ENCODE measurements around the gene GLDN.

DNA sequence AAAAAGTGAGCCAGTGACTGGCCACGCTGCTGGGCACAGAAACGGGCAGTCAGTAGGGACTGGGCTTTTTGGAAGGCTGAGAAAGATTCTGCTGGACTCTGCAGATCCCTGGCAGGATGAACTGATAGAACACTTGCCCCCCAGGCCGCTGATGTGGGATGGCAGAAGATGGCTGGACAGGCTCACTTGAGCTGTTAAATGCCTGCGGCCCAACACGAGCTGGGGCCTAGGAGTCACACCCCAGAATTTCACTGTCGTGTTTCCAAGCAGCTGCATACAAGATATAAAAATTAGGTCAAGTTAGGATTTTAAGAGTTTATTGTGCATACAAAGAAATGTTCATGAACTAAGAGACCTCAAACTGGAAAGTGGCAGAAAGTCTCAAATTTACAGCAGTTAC lies 26.9 kb downstream of the GLDN start:
- TF ChIP-seq, protein P1, sequence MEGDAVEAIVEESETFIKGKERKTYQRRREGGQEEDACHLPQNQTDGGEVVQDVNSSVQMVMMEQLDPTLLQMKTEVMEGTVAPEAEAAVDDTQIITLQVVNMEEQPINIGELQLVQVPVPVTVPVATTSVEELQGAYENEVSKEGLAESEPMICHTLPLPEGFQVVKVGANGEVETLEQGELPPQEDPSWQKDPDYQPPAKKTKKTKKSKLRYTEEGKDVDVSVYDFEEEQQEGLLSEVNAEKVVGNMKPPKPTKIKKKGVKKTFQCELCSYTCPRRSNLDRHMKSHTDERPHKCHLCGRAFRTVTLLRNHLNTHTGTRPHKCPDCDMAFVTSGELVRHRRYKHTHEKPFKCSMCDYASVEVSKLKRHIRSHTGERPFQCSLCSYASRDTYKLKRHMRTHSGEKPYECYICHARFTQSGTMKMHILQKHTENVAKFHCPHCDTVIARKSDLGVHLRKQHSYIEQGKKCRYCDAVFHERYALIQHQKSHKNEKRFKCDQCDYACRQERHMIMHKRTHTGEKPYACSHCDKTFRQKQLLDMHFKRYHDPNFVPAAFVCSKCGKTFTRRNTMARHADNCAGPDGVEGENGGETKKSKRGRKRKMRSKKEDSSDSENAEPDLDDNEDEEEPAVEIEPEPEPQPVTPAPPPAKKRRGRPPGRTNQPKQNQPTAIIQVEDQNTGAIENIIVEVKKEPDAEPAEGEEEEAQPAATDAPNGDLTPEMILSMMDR (IDR thresholded peaks at IDR 0.05), result no peak
- TF ChIP-seq POLR2A (IDR thresholded peaks at IDR 0.05; ENCODE audit: low read depth) (no peak), POLR2AphosphoS5 (IDR thresholded peaks at IDR 0.05) (no peak), EP300 (IDR thresholded peaks at IDR 0.05) (no peak)
